Stimulated activated effector memory CD8-positive, alpha-beta T cell treated with anti-CD3 and anti-CD28 coated beads, Interleukin-12 subunit alpha, Interleukin-12 subunit beta, amount 100 ng/mL, for 72 hours (primary cell): Measurements from ENCODE around the gene SLC35B3.
"Not testable (repeated sequence)": the region's sequence is repeated elsewhere in the genome, so short reads cannot be mapped to it uniquely, and the experiment has no call there.

Experiments
- ATAC-seq: fragments of 150-1000 bp; cut with Tn5 transposase; 2 replicates; pipeline ENCODE4 v1.10.0; 2021
- DNase-seq, 2 donors: peaks; one replicate each; pipeline ENCODE4 v3.0.0; 2021 to 2022; ENCODE audit warnings: low spot score in 2 of 2
- H3K27ac Mint-ChIP-seq: one replicate; pipeline ENCODE4 v1.8.0; 2022; ENCODE audit warnings: mild to moderate bottlenecking, mixed read lengths
- H3K36me3 Mint-ChIP-seq: one replicate; pipeline ENCODE4 v1.8.0; 2022; ENCODE audit warnings: mild to moderate bottlenecking, mixed read lengths
- H3K4me1 Mint-ChIP-seq: one replicate; pipeline ENCODE4 v1.8.0; 2022; ENCODE audit warnings: mixed read lengths
- H3K4me3 Mint-ChIP-seq: one replicate; pipeline ENCODE4 v1.8.0; 2022; ENCODE audit warnings: mild to moderate bottlenecking, mixed read lengths
- H3K9me3 Mint-ChIP-seq: one replicate; pipeline ENCODE4 v1.8.0; 2022; ENCODE audit warnings: mixed read lengths

Gene SLC35B3

DNA sequence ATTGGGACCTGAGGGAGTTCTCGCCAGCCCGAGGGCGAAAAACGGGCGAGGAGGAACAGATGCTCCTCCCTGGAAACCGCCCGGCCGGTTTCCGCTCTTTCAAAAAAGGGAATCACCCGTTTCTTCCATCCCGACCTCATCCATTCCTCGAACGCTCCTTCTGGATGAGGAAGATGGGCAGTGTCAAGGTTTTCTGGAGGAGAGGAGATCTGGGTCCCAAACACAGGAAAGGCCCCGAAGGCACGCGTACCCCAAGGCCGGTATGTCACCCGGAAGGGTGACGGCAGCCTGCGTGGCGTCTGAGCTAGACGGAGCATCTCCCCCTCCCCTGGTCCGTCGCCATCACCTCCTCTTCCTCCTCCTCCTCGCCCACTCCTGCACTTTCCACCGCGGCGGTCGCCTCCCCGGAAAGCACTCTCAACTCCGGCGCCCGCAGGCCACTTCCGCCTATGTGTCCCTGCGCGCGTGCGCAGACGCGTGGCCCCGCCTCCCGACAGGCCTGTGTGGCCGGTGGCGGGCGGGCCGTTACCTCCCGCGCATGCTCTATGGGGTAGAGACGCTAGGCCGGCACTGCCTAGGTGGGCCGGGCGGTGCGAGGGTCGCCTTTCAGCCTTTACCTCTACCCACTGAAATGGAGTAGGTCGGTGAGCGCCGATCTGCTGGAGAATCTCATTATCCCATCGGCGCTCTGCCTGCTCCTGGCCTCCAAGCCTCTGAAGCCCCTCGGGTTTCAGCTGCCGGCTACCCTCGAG, at the start of gene SLC35B3:
TSS of gene SLC35B3 (minus strand) at position 453 of the 752 bp plus-strand sequence.
- DNase-seq = peak; percentile 99
- H3K4me1 Mint-ChIP-seq = peaks cover 34% of the 10 kb centered on the region
- peak; percentile 98 for ATAC-seq
- H3K4me3 Mint-ChIP-seq = peak within 1 kb of the TSS; percentile 91
- H3K36me3 Mint-ChIP-seq = peaks cover 22% of the 10 kb centered on the region
- H3K9me3 Mint-ChIP-seq = peaks cover 2% of the 10 kb centered on the region
- peak within 1 kb of the TSS; percentile 99 for H3K27ac Mint-ChIP-seq

DNA sequence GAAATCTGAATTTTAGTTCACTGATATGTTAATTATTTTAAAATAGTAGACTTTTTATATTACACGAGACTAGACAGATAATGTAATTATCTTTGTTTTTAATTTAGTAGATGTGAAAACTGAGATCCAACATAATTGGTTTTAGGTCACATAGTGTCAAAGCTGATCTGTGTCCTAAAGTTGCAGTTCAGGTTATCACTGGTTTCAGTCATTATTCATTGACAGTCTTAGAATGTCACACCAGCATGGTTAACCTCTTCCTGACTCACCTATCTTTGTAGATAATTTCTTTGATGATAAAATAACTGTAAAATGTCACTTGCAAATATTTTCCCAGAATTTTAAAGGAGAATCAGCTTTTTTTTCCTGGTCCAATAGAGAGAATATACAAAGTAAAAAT, 48.3 kb upstream of the SLC35B3 start:
- ATAC-seq = no peak
- no peaks in the 10 kb centered on the region for H3K36me3 Mint-ChIP-seq

DNA sequence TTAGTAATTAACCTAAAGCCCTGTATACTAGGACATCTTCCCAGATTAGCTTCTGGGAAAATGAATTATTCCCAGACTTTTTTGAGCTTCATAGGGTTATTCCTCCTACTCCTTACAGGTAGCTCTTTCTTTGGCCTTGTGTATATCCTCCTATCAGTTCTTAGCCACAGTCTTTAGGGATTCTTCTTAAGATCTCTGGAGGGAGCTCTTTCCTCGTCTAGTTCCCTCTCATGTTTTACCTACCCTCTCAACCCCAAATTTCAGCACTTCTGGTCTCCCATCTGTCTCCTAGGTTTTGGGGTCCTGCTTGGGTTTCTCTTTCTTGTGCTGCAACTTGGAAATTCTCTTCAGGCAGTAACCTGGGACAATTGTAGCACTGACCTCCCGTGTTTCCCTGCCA, 46.4 kb upstream of the SLC35B3 start:
- H3K4me3 Mint-ChIP-seq = no peak overlapping the region
- no peaks in the 10 kb centered on the region for H3K4me1 Mint-ChIP-seq
- DNase-seq (no peak), ATAC-seq (no peak)
- H3K27ac Mint-ChIP-seq = no peak overlapping the region
- peaks cover 4% of the 10 kb centered on the region for H3K9me3 Mint-ChIP-seq
- H3K36me3 Mint-ChIP-seq = no peaks in the 10 kb centered on the region

More for the DNA sequence above, 48.3 kb upstream of the SLC35B3 start:
- Mint-ChIP-seq H3K4me3 (no peak overlapping the region), H3K4me1 (no peaks in the 10 kb centered on the region), H3K27ac (no peak overlapping the region), H3K9me3 (peaks cover 4% of the 10 kb centered on the region)
- no peak for DNase-seq

DNA sequence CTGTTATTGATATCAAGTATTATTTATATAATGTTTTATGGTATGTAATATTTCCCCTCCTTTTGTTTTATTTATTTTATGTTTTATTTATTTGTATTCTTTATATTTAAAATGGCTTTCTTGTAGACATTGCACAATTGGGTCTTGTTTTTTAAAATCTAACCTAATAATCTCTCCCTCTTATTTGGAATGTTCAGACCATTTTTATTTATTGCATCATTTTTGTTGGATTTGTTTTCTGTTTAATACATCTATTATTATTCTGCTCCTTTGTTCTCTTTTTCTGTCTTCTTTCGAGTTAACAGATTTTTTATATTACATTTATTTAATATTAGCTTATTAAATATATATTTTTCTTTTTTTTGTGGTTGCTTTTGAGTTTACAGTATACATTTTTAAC, 43.1 kb upstream of the SLC35B3 start:
- H3K4me1 Mint-ChIP-seq = no peaks in the 10 kb centered on the region

DNA sequence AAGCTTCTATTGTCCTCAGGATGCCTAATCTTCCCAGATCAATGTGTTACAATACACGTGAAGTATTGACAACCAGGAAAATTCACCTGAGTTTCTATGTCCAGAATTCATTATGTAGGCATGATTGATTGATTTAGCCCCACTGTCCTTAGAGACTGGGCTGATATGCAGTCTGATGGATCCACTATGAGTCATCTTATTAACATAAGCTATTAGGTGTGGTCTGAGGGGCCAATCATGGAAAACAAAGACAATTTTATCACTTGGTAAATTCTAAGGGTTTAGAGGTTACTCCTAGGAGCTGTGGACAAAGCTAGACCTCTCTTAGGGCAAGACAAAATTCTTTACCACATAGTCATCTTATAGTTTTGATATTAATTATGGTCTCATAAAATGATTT, 41.3 kb upstream of the SLC35B3 start:
- H3K36me3 Mint-ChIP-seq = no peaks in the 10 kb centered on the region
- H3K4me3 Mint-ChIP-seq = no peak overlapping the region
- no peak overlapping the region for H3K27ac Mint-ChIP-seq
- no peak for DNase-seq
- peaks cover 4% of the 10 kb centered on the region for H3K9me3 Mint-ChIP-seq
- ATAC-seq = no peak
- H3K4me1 Mint-ChIP-seq = no peaks in the 10 kb centered on the region

More for the DNA sequence above, 43.1 kb upstream of the SLC35B3 start:
- DNase-seq (no peak), ATAC-seq (no peak)
- Mint-ChIP-seq H3K4me3 (no peak overlapping the region), H3K9me3 (peaks cover 4% of the 10 kb centered on the region), H3K36me3 (no peaks in the 10 kb centered on the region), H3K27ac (no peak overlapping the region)

DNA sequence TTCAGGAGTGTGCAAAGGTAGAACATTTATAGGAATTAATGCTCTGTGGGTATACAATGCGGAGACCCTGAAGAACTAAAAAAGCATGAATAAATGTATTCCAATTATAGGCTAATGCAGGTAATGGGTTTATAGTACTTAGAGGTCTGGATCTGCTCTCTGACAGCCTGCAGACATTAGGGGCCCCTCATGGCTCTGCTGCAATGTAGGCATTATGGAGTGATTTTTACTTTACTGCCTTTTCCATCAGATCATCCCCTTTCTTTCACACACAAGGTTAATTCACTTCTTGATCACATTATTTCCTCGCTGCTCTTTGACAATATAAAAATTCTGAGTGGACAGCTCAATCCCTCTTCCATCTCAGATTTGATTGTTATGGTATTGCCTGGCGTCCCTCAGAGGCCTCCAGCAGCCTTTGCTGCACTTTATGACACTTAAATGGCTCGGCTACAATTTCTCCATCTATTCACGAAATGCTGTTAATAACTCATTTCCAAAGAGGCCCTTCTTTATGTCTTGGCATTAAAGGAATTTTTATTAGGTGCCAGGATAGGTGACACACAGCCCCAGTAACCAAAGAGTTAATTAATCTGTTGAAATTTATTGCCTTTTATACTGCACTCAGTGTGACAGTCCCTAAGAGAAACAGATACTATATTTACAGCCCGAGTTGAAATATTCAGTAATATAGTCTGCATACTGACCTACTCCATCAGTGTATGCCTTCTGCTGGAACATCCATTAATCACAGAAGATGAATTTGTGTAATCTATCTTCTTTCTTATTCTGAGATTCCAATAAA, 33.4 kb upstream of the SLC35B3 start:
- no peak overlapping the region for H3K27ac Mint-ChIP-seq
- H3K9me3 Mint-ChIP-seq = no peaks in the 10 kb centered on the region
- no peaks in the 10 kb centered on the region for H3K36me3 Mint-ChIP-seq
- DNase-seq (no peak), ATAC-seq (no peak)
- H3K4me1 Mint-ChIP-seq = no peaks in the 10 kb centered on the region
- no peak overlapping the region for H3K4me3 Mint-ChIP-seq

DNA sequence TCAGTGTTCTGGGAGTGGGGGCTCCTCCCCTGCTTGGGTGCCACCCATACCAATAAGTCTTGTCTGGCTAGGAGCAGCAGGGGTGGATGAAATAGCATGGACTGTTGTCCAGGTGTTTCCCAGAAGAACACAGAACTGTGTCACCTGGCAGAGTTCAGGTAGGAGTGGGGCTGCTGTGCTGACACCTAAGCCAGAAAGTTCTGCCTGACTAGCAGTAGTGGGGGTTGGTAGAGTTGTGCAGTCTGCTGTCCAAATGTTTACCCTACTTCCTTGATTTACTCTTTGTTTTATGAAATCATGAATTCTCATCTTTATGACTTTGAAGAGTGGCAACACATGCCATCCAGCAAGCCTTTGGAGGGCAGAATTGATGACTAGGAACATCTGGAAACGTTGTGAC, 27.3 kb upstream of the SLC35B3 start:
- ATAC-seq (no peak), DNase-seq (no peak)
- H3K27ac Mint-ChIP-seq = no peak overlapping the region
- no peaks in the 10 kb centered on the region for H3K36me3 Mint-ChIP-seq
- H3K4me3 Mint-ChIP-seq = no peak overlapping the region
- H3K4me1 Mint-ChIP-seq = no peaks in the 10 kb centered on the region
- H3K9me3 Mint-ChIP-seq = no peaks in the 10 kb centered on the region

DNA sequence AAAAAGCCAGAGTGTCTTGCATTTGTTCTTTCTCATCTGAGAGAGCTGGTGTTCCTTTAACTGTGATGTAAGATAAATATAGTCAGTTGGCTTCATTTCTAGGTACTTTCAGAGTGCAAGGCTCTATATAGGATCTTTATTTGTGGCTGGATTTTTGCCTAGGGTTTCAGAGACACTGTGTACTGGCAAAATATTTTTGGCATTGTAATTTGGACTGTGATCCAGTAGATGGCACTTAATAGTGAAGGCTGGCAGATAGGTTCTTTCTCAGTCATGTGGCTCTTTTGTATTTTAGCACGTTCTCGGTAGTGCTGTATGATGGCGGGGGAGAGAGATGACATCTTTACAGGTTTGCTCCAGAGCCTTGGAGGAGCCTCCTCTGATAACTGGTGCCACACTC, 26.8 kb upstream of the SLC35B3 start:
- Mint-ChIP-seq H3K9me3 (no peaks in the 10 kb centered on the region), H3K4me3 (no peak overlapping the region), H3K4me1 (no peaks in the 10 kb centered on the region), H3K36me3 (no peaks in the 10 kb centered on the region), H3K27ac (no peak overlapping the region)
- DNase-seq (no peak), ATAC-seq (no peak)

DNA sequence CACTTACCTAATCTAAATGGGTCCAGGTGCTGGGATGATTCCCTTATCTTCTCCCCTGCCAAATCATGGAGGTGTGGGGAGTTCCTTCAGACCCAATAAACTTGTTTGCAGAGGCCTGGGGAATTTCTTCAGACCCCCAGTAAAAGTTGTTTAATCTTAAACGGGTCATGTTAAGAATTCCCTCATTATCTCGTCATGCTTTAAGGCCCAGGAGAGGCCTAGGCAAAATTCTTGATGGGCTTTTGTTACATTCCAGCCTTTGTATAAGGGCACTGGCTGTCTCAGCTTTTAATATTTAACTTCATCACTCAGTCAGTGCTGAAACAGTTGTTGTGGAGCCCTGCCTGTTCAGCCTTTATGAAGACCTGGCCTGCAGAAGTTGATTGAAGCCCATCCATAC, 11.0 kb upstream of the SLC35B3 start:
- Mint-ChIP-seq H3K4me3 (no peak overlapping the region), H3K9me3 (no peaks in the 10 kb centered on the region), H3K36me3 (no peaks in the 10 kb centered on the region), H3K4me1 (no peaks in the 10 kb centered on the region), H3K27ac (no peak overlapping the region)
- no peak for ATAC-seq
- DNase-seq = no peak

DNA sequence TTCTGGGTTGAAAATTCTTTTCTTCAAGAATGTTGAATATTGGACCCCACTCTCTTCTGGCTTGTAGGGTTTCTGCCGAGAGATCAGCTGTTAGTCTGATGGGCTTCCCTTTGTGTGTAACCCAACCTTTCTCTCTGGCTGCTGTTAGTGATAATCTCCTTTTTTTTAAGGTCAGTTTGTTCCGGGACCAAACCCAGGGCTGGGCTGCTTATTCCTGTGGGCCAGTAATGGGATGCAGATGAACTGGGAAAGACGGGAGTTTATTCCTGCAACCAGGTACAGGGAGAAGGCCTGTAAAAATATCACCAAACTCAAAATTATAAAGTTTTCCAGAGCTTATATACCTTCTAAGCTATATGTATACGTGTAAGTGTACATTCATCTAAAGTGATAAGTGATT, 10.6 kb upstream of the SLC35B3 start:
- ATAC-seq = not testable (repeated sequence)

DNA sequence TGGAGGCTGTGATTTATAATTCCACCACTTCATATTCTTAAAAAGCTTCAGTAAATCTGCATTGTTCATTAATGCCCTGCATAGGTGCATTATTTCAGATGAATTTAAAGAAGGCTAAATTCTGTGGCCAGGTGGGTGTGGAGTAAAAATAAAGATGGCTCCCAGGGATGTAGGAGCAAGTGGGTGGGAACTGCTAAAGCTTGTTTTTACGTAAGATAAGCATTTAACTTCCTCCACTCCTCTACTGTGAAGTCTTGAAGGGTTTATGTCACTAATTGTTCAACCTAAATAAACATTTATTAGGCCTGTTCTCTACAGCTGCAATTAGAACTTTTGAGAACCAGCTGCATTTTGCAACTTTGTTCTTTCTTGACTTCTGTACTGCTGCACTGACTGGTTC, 6.8 kb upstream of the SLC35B3 start:
- no peak overlapping the region for H3K27ac Mint-ChIP-seq
- no peak overlapping the region for H3K4me3 Mint-ChIP-seq
- peaks cover 2% of the 10 kb centered on the region for H3K9me3 Mint-ChIP-seq
- ATAC-seq = no peak
- no peaks in the 10 kb centered on the region for H3K36me3 Mint-ChIP-seq
- no peak for DNase-seq
- peaks cover 5% of the 10 kb centered on the region for H3K4me1 Mint-ChIP-seq

More for the DNA sequence above, 10.6 kb upstream of the SLC35B3 start:
- H3K36me3 Mint-ChIP-seq, H3K9me3 Mint-ChIP-seq, DNase-seq, H3K4me1 Mint-ChIP-seq, H3K27ac Mint-ChIP-seq, H3K4me3 Mint-ChIP-seq: not testable (repeated sequence)

DNA sequence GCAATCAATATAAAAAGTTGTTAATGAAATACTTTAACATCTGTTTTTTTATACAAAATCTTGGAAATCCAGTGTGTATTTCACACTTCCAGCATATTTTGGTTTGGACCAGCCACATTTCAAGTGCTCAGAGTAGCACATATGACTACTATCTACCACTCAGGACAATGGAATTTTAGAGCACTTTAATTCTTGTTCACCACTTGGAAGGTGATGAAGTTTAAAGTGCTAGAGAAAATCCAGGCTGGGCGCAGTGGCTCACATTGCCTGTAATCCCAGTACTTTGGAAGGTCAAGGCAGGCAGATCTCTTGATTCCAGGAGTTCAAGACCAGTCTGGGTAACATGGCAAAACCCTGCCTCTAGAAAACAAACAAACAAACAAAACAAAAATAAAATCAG, 6.1 kb upstream of the SLC35B3 start:
- DNase-seq = no peak
- no peak for ATAC-seq
- peaks cover 5% of the 10 kb centered on the region for H3K4me1 Mint-ChIP-seq
- H3K27ac Mint-ChIP-seq = no peak overlapping the region
- H3K36me3 Mint-ChIP-seq = no peaks in the 10 kb centered on the region
- peaks cover 2% of the 10 kb centered on the region for H3K9me3 Mint-ChIP-seq
- no peak overlapping the region for H3K4me3 Mint-ChIP-seq

DNA sequence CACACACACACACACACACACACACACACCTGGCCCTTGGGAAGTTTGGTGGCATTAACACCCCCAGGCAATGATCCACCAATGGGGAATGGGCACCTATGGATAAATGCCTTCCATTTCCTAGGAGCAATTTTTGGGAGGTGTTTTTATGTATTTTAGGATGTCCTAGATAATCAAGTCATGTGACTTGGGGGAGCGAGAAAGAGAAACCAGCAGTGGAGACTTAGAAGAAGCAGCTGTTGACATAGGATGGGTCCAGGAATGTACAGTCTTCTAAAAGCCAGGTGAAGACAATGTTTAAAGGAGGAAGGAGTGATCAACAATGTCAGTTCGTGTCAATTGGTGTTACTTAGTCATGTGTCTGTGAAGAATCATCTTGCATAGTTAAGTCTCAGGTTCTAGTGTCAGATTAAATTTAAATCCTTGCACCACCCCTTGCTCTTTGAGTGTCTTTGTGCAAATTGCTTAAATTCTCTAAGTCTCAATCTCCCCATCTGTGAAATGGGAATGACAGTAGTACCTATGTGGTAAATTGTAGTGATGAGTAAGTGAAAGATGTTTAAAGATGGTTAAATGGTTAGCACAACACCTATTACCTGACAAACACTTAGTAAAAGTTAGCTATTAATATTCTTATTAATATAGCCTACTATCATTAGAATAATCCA, 4.4 kb upstream of the SLC35B3 start:
- Mint-ChIP-seq H3K27ac (no peak overlapping the region), H3K4me1 (peaks cover 15% of the 10 kb centered on the region), H3K4me3 (no peak overlapping the region), H3K36me3 (peaks cover 14% of the 10 kb centered on the region), H3K9me3 (peaks cover 2% of the 10 kb centered on the region)
- DNase-seq (no peak), ATAC-seq (no peak)

DNA sequence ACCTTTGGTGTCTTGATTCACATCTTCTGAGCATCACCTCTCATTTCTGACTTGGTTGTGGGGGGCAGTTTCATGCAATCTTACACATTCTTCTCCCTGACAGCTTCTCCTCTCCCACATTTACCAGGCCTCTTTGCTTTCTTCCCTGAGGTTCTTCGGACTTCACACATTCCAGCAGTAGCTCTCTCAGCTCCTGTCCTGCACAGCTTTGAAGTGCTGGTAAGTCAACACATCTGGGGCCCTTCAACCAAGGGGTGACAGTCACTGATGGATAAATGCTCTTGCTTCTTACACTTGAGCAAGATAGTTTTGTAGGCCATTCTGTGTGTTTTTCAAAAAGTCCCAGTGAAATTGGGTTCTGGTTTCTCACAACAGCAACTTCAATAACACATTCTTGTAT, 2.5 kb upstream of the SLC35B3 start:
- Mint-ChIP-seq H3K9me3 (peaks cover 2% of the 10 kb centered on the region), H3K36me3 (peaks cover 16% of the 10 kb centered on the region), H3K27ac (no peak overlapping the region)

DNA sequence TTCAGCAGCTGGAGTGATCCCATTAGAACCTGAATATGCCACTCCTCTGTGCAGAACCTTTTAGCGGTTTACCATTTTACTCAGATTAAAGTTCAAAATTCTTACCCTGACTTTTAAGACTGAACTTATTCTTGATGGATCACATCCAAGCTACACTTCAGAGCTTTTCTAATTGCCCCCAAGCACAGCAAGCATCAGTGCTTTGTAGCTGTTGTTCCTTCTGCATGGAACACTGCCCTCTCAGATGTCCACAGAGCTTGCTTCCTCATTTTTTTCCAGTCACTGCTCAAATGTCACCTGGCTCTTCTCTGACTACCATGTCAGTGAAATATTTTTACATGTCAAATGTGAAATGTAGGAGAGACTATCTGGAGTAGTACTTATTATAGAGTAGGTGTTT, 1.6 kb upstream of the SLC35B3 start:
- Mint-ChIP-seq H3K4me1 (peaks cover 30% of the 10 kb centered on the region), H3K4me3 (no peak overlapping the region), H3K36me3 (peaks cover 16% of the 10 kb centered on the region), H3K27ac (no peak overlapping the region), H3K9me3 (peaks cover 2% of the 10 kb centered on the region)
- ATAC-seq (no peak), DNase-seq (no peak)

More for the DNA sequence above, 2.5 kb upstream of the SLC35B3 start:
- DNase-seq = no peak
- no peak for ATAC-seq
- Mint-ChIP-seq H3K4me3 (no peak overlapping the region), H3K4me1 (peaks cover 26% of the 10 kb centered on the region)

DNA sequence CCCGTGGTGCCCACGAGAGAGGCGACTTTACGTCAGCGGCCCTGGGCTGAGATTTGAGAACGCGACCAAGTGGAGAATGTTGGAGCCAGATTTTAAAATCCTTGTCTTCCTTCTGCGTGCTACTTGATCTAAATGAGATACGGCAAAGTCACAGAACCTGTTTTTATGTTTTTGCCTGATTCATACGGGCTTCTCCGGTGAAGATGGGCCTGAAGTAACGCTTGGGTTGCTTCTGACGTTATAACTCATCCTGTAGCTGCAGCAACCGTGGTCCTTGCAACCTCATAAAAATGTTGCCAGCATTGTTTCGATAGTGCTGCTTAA, 462 bp upstream of the SLC35B3 start:
- H3K9me3 Mint-ChIP-seq = peaks cover 2% of the 10 kb centered on the region
- H3K36me3 Mint-ChIP-seq = peaks cover 22% of the 10 kb centered on the region
- peak overlapping the region; percentile 99 for H3K27ac Mint-ChIP-seq
- no peak for DNase-seq
- peak overlapping the region; percentile 91 for H3K4me3 Mint-ChIP-seq
- peaks cover 34% of the 10 kb centered on the region for H3K4me1 Mint-ChIP-seq
- ATAC-seq = no peak
